ENCODE data around the gene P2RY8. TPM values are rescaled to one million over a fixed set of nuclear protein-coding genes. Genes with fewer than 3 reads are reported as not detected.
A peak's percentile ranks its signal among the peaks of the same experiment; 100 is the strongest.
"Not testable (repeated sequence)": the region's sequence is repeated elsewhere in the genome, so short reads cannot be mapped to it uniquely, and the experiment has no call there.

P2RY8 gene
- total RNA-seq, 3 donors from 2014 or later (not counting 1 experiment from before 2014, with no cell fraction given), result 73.7 to 114 (median 107) TPM

DNA sequence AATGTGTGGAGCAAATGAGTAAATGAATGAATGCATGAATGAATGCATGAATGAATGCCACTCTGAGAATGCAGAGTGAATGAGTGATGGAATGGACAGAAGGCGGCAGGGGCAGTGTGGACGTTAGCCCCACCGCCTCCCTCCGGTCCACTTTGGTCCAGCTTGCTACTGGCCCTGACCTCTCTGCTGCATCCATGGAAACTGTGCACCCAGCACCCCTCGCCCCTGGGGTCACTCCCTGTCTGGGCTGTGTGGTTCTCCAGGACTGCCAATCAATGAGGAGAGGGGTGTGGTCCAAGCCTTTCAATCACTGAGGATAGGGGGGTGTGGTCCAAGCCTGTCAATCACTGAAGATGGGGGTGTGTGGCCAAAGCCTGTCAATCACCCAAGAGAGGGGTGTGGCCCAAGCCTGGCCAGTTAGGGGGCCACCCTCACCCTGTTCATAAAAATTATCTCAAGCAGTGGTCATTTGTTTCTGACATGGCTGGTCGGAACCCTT lies 45.1 kb downstream of the P2RY8 start:
- DNase-seq (peak in 1 of 2 donors; percentile 71), ATAC-seq (peak; percentile 83 to 85 (median 84))
- Histone ChIP-seq H3K27ac (ENCODE audit: low read length) (no peak overlapping the region), H3K4me1 (ENCODE audit: control insufficient read depth, insufficient read depth, low read length) (peaks cover 31% of the 10 kb centered on the region), H3K4me3 (ENCODE audit: low read length) (no peak overlapping the region), H3K27me3 (ENCODE audit: control insufficient read depth, insufficient read depth, low read length) (no peaks in the 10 kb centered on the region), H3K9me3 (ENCODE audit: control insufficient read depth, insufficient read depth, low read length) (no peaks in the 10 kb centered on the region), H3K36me3 (ENCODE audit: control insufficient read depth, insufficient read depth, low read length) (peaks cover 35% of the 10 kb centered on the region)
- Mint-ChIP-seq H3K27ac (peak overlapping the region; percentile 65 to 78), H3K9me3 (peaks cover 0 to 5% of the 10 kb centered on the region in 2 donors), H3K4me3 (no peak overlapping the region), H3K36me3 (peaks cover 6% of the 10 kb centered on the region), H3K27me3 (ENCODE audit: low read depth in 2 of 2) (no peaks in the 10 kb centered on the region), H3K4me1 (peaks cover 45 to 61% of the 10 kb centered on the region in 2 donors)
- 84% methylated on average over 6 of the region's 6 CpGs for WGBS (ENCODE audit: insufficient coverage)
- TF ChIP-seq CTCF (IDR thresholded peaks at IDR 0.05), result no peak
- intact Hi-C loops (cut with micrococcal nuclease), result no loop called here

DNA sequence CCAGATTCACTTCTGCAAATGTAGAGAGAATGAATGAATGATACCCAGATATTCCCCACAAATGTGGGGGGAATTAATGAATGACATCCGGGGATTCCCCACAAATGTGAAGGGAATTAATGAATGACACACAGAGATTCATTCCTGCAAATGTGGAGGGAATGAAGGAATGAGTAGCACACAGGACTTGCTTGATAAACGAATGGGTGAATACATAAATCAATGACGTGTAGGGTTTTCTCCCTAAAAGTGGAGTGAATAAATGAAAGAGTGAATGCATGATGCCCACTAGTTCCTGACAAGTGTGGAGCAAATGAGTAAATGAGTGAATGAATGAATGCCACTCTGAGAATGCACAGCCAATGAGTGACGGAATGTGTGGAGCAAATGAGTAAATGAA lies 45.7 kb downstream of the P2RY8 start:
- peaks cover 42 to 63% of the 10 kb centered on the region in 2 donors for H3K4me1 Mint-ChIP-seq
- H3K27ac ChIP-seq (ENCODE audit: low read length); H3K9me3 Mint-ChIP-seq; intact Hi-C loops (cut with micrococcal nuclease); H3K9me3 ChIP-seq (ENCODE audit: control insufficient read depth, insufficient read depth, low read length); DNase-seq; H3K27me3 Mint-ChIP-seq (ENCODE audit: low read depth in 2 of 2); H3K36me3 Mint-ChIP-seq; H3K27me3 ChIP-seq (ENCODE audit: control insufficient read depth, insufficient read depth, low read length); ATAC-seq; H3K4me3 Mint-ChIP-seq; H3K4me3 ChIP-seq (ENCODE audit: low read length): not testable (repeated sequence)
- WGBS (ENCODE audit: insufficient coverage), result 97% methylated on average over 4 of the region's 4 CpGs
- Histone ChIP-seq H3K4me1 (ENCODE audit: control insufficient read depth, insufficient read depth, low read length) (peaks cover 35% of the 10 kb centered on the region), H3K36me3 (ENCODE audit: control insufficient read depth, insufficient read depth, low read length) (peaks cover 41% of the 10 kb centered on the region)
- peak overlapping the region in 1 of 2 donors; percentile 65 for H3K27ac Mint-ChIP-seq

DNA sequence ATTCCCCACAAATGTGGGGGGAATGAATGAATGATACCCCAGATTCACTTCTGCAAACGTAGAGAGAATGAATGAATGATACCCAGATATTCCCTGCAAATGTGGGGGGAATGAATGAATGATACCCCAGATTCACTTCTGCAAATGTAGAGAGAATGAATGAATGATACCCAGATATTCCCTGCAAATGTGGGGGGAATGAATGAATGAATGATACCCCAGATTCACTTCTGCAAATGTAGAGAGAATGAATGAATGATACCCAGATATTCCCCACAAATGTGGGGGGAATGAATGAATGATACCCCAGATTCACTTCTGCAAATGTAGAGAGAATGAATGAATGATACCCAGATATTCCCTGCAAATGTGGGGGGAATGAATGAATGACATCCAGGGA lies 46.3 kb downstream of the P2RY8 start:
- H3K9me3 ChIP-seq (ENCODE audit: control insufficient read depth, insufficient read depth, low read length); H3K27ac Mint-ChIP-seq; intact Hi-C loops (cut with micrococcal nuclease); H3K4me3 ChIP-seq (ENCODE audit: low read length); H3K9me3 Mint-ChIP-seq; H3K27me3 Mint-ChIP-seq (ENCODE audit: low read depth in 2 of 2); H3K4me3 Mint-ChIP-seq; H3K36me3 Mint-ChIP-seq; H3K27ac ChIP-seq (ENCODE audit: low read length); DNase-seq; H3K27me3 ChIP-seq (ENCODE audit: control insufficient read depth, insufficient read depth, low read length); ATAC-seq: not testable (repeated sequence)
- no CpG with 5 or more reads among the region's 1 CpG for WGBS (ENCODE audit: insufficient coverage)
- peaks cover 38 to 60% of the 10 kb centered on the region in 2 donors for H3K4me1 Mint-ChIP-seq
- Histone ChIP-seq H3K36me3 (ENCODE audit: control insufficient read depth, insufficient read depth, low read length) (peaks cover 39% of the 10 kb centered on the region), H3K4me1 (ENCODE audit: control insufficient read depth, insufficient read depth, low read length) (peaks cover 34% of the 10 kb centered on the region)

GRCh38 chrX:1489354-1489753 lies 47.6 kb downstream of the P2RY8 start:
- H3K9me3 Mint-ChIP-seq; H3K27ac Mint-ChIP-seq; H3K27ac ChIP-seq (ENCODE audit: low read length); H3K4me3 ChIP-seq (ENCODE audit: low read length); H3K36me3 Mint-ChIP-seq; H3K27me3 ChIP-seq (ENCODE audit: control insufficient read depth, insufficient read depth, low read length); H3K27me3 Mint-ChIP-seq (ENCODE audit: low read depth in 2 of 2); intact Hi-C loops (cut with micrococcal nuclease); DNase-seq; H3K9me3 ChIP-seq (ENCODE audit: control insufficient read depth, insufficient read depth, low read length); ATAC-seq; H3K4me3 Mint-ChIP-seq: not testable (repeated sequence)
- peaks cover 31 to 57% of the 10 kb centered on the region in 2 donors for H3K4me1 Mint-ChIP-seq
- peaks cover 43% of the 10 kb centered on the region for H3K4me1 ChIP-seq (ENCODE audit: control insufficient read depth, insufficient read depth, low read length)
- H3K36me3 ChIP-seq (ENCODE audit: control insufficient read depth, insufficient read depth, low read length), result peaks cover 42% of the 10 kb centered on the region
- WGBS (ENCODE audit: insufficient coverage), result 100% methylated on average over 1 of the region's 5 CpGs

DNA sequence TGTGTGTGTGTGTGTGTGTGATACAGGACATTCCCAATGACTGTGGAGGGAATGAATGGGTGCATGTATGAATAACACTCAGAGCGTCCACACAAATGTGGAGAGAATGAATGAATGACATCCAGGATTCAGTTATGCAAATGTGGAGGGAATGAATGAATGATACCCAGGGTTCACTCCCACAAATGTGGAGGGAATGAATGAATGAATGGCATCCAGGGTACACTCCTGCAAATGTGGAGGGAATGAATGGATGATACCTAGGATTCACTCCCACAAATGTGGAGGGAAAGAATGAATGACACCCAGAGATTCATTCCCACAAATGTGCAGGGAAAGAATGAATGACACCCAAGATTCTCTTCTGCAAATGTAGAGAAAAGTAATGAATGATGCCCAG lies 48.2 kb downstream of the P2RY8 start:
- H3K36me3 Mint-ChIP-seq, result peaks cover 6% of the 10 kb centered on the region
- peaks cover 42% of the 10 kb centered on the region for H3K36me3 ChIP-seq (ENCODE audit: control insufficient read depth, insufficient read depth, low read length)
- H3K4me1 ChIP-seq (ENCODE audit: control insufficient read depth, insufficient read depth, low read length), result peaks cover 43% of the 10 kb centered on the region
- peak overlapping the region; percentile 45 to 47 for H3K27ac Mint-ChIP-seq
- peaks cover 0 to 5% of the 10 kb centered on the region in 2 donors for H3K9me3 Mint-ChIP-seq
- intact Hi-C loops (cut with micrococcal nuclease), result no loop called here
- no peaks in the 10 kb centered on the region for H3K9me3 ChIP-seq (ENCODE audit: control insufficient read depth, insufficient read depth, low read length)
- no peaks in the 10 kb centered on the region for H3K27me3 ChIP-seq (ENCODE audit: control insufficient read depth, insufficient read depth, low read length)
- DNase-seq (no peak), ATAC-seq (no peak)
- H3K4me3 ChIP-seq (ENCODE audit: low read length), result no peak overlapping the region
- WGBS (ENCODE audit: insufficient coverage), result 100% methylated on average over 1 of the region's 1 CpG
- no peak overlapping the region for H3K27ac ChIP-seq (ENCODE audit: low read length)
- H3K27me3 Mint-ChIP-seq (ENCODE audit: low read depth in 2 of 2), result no peaks in the 10 kb centered on the region
- H3K4me3 Mint-ChIP-seq, result no peak overlapping the region
- peaks cover 37 to 58% of the 10 kb centered on the region in 2 donors for H3K4me1 Mint-ChIP-seq
- TF ChIP-seq CTCF (IDR thresholded peaks at IDR 0.05), result no peak
